GM21529 (cell line): Measurements from ENCODE around the gene THSD7B.
"Not testable (repeated sequence)": the region's sequence is repeated elsewhere in the genome, so short reads cannot be mapped to it uniquely, and the experiment has no call there.

ENCODE experiments used
- ATAC-seq: cut with Tn5 transposase; IDR thresholded peaks from one replicate; pipeline ENCODE4 v1.9.1; 2021; ENCODE audit not compliant: unreplicated experiment

The THSD7B gene

DNA sequence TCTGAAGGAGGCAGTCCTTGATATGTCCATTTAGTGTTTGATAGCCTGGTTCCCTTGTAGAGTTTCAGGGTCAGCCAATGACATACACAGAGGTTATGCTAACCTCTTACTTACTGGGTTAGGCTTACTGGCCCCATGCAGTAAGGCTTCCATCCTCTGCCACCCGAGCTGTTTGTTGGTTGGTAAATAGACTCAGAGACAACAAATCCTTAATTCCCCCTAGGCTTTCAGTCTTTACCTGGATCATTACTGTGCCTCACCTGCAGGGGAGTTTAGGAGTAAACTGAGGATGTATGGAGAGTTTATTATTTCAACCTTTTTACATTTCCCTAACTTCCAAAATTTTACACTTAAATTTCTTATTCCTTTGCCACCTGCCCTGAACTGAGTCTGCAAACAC lies 746.2 kb downstream of the THSD7B start:
- no peak for ATAC-seq

DNA sequence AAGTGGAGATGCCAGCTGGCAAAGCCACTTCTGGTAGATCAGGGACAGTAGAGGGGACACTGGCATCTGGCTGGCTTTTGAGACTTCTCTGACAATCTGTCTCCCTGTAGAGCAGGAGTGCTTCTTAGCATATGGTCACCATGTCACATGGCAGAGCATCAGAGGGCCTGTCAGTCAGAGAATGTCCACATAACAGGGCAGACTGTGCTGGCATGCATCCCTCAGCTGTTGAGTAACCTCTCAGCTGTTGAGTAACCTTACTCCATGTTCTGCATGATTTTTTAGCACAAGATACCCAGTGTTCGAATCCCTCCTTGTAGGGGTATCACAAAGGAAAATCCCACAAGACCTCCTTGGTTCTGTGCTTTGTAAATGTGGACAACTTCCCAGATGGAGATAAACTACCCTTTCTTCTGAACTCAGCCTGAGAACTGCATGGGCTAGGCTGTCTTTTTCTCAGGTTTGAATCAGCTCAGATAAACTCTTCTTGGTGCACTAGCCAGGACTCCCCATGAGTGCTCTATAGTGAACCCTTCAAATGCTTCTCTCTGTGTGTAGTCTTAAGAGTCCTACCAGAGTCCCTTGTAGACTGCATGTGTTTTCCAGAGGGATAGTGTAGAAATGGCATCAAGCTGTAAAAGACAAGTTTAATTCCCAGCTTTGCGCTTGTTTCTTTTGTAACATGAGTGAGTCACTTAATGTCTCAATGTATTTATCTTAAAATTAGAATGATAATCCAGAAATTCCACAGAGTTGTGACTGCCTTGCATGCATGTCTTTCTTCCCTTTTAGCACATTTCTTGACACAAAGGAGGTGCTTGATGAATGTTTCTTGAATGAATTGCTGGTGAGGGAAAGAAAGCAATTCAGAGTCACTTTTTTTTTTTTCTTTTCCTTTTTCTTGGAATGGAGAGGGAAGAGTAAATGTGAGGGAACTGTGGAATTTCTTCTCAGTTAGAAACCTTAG lies 756.6 kb downstream of the THSD7B start:
- no peak for ATAC-seq

DNA sequence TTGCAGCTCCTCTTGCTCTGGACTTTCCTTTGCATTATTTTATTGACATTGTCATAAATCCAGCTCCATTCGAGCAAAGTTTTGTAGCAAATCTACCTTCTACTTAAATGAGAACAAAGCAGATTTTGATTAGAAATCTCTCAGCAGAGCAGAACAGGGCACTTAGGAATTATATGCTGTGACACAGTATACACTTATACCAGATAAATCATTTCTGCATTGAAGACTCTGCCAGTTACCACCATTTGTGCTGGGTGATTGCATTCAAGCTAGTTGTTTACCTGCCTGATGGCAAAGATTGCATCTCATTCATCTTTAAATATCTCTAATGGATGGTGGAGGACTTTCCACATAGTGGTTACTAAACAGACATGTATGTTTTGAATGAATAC lies 757.3 kb downstream of the THSD7B start:
- ATAC-seq: no peak

- ATAC-seq: no peak
These were observed 758.6 kb downstream of the THSD7B start for GRCh38 chr2:137523931-137524330.

DNA sequence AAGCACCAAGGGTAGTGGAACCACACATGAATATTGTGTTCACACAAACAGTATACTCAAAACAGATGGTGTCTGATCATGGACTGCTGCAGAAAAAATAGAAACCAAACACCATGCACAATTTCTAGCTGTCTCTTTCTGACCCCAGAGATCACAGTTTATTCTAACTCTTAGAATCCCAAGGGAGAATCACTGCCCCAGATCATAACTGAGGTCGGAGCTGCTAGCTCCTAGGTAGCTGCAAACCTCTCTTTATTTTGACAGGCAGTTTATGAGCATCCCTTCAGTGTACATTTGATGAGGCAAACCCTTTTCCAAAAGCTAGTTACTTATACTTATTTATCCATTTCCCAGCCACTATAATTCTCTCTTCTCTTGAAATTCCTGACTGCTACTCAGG lies 759.8 kb downstream of the THSD7B start:
- ATAC-seq: no peak

- ATAC-seq: no peak
These were observed 760.4 kb downstream of the THSD7B start for GRCh38 chr2:137525641-137526190.

- no peak for ATAC-seq
These were observed 770.6 kb downstream of the THSD7B start for GRCh38 chr2:137535897-137536296.

DNA sequence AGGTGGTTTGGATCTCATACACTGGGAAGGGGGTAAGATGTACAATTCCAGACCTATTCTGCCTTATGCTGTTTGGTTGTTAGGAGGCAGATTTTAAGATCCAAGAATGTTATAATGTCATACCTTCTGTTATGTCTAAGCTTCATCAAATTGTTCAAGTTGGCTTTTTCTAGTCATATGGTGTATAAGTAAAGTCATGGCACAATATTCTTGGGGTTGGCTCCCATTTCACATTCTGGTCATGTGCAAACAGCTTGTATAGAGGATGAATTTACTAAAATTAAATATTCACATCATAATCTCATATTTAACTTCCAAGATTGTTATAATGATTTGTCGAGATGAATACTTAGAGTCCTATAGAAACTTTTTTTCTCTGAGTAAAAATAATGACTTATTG lies 774.0 kb downstream of the THSD7B start:
- ATAC-seq: no peak

GRCh38 chr2:137547842-137548241 lies 782.5 kb downstream of the THSD7B start:
- no peak for ATAC-seq

DNA sequence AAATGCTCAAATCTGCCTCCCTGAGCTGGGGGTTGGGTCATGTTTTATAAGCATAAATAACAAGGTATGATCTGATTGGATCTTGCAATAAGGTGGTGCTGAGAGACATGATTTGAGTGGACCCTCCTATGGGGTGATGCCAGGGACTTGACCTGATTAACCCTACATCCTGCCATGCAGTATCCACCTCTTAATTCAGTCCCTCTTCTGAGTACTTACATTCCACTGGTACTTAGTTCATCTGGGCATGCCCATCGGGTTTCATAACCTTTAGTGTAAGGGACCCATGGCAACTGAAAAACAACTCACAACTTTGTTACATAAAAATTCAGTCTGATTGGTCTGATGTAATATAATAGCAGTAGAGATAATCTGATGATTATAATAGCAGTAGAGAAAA lies 801.0 kb downstream of the THSD7B start:
- ATAC-seq: no peak

- no peak for ATAC-seq
These were observed 805.1 kb downstream of the THSD7B start for GRCh38 chr2:137570484-137570883.

DNA sequence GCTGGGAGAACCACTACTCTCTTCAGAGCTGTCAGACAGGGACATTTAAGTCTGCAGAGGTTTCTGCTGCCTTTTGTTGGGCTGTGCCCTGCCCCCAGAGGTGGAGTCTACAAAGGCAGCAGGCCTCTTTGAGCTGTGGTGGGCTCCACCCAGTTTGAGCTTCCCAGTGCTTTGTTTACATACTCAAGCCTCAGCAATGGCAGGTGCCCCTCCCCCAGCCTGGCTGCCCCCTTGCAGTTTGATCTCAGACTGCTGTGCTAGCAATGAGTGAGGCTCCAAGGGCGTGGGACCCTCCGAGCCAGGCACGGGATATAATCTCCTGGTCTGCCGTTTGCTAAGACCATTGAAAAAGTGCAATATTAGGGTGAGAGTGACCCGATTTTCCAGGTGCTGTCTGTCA lies 822.5 kb downstream of the THSD7B start:
- ATAC-seq: not testable (repeated sequence)

GRCh38 chr2:137588578-137588977 lies 823.2 kb downstream of the THSD7B start:
- not testable (repeated sequence) for ATAC-seq

DNA sequence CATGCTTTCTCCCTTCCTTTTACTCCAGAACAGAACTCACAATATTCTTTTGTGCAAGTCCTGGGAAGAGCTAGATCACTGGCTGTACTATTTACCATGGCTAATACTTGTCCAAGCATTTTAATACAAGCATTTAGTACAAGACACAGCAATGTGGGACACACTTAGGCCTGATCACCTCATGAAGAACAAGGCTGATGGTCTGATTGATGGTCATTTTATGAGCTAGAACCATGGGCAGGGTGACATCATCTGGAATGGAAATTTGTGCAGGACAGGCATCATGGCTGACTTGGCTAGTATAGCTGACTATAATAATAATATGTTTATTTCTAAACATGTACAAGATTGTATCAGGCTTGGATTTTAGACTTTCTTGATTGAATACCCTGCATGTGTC lies 824.8 kb downstream of the THSD7B start:
- ATAC-seq: no peak

- no peak for ATAC-seq
These were observed 842.5 kb downstream of the THSD7B start for GRCh38 chr2:137607722-137608318.

DNA sequence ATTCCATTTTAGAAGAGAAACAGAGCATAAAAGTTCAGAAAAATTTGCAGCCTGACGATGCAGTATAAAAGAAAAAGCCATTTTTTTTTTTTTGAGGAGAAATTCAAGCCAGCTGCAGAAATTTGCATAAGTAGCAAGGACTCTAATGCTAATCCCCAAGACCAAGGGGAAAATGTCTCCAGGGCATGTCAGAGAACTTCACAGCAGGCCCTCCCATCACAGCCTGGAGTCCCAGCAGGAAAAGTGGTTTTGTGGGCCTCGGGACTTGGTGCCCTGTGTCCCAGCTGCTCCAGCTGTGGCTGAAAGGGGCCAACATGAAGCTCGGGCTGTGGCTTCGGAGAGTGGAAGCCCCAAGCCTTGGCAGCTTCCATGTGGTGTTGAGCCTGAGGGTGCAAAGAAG lies 873.6 kb downstream of the THSD7B start:
- ATAC-seq: no peak

- ATAC-seq: no peak
These were observed 879.4 kb downstream of the THSD7B start for GRCh38 chr2:137644731-137645130.

- no peak for ATAC-seq
These were observed 888.7 kb downstream of the THSD7B start for GRCh38 chr2:137654046-137654445.

DNA sequence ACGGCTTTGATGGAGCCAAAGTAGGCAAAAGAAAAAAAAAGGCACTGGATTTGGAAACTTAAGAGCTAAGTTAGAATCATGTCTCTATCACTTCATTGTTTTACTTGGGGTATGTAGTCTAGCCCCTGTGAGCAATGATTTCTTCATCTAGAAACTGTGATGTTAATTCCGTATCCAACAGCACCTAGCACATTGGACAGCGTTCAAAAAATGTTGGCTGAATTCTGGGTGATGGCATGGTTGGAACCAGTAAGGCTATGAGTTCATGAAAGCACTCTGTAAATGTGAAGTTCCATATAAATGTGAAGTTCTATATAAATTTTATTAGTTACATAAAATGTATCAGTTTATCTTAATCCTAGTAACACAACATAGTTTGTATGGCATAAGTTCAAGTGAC lies 890.5 kb downstream of the THSD7B start:
- ATAC-seq: no peak

GRCh38 chr2:137658433-137658832 lies 893.1 kb downstream of the THSD7B start:
- no peak for ATAC-seq

DNA sequence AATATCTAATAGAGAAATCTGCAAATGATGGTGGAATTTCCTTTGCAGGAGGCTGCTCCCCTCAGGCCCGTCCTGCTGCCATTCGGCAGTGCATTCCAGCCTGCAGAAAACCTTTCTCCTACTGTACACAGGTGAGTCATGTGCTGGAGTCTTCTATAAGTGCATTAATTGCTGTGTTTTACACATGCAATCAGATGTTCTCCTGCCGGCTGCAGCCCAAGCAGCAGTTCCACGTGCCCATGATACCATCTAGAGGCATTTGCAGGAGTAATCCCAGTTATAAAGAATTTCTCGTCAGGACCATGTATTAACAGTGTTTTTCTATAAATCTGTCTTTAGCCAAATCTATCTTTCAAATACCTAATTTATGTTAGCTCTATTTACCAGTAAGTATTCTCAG lies 894.3 kb downstream of the THSD7B start:
- no peak for ATAC-seq

DNA sequence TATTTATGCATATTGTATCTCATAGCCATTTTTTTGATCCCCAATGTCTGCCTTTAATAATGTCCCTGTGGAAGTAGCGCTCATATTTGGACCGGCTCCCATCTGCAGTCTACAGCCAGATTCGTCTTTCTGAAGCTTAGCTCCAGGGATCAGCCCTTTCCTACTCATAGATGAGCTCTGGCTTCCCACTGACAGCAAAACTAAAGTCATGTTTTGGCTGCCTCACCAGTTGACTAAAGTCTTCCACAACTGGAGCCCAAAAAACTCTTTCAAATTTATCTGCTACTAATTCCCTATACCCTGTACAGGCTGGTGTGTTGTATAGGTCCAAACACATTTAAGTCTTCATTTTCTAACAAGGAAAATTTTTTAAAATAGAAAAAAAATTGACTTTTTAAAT lies 904.8 kb downstream of the THSD7B start:
- no peak for ATAC-seq
